Activated T-cell treated with anti-CD3 and anti-CD28 coated beads, Interleukin-2, amount 50 U/mL, for 24 hours (primary cell): ENCODE data around the gene BCL2L15.

Experiments
- DNase-seq: peaks from one replicate; pipeline ENCODE4 v3.0.0-alpha.2; 2020
- H3K27ac Mint-ChIP-seq: 2 replicates; pipeline ENCODE4 v1.8.0; 2020; ENCODE audit warnings: mild to moderate bottlenecking, mixed read lengths
- H3K27me3 Mint-ChIP-seq: 2 replicates; pipeline ENCODE4 v1.8.0; 2020; ENCODE audit warnings: mixed read lengths
- H3K36me3 Mint-ChIP-seq: 2 replicates; pipeline ENCODE4 v1.8.0; 2020; ENCODE audit warnings: low read depth, mixed read lengths
- H3K4me1 Mint-ChIP-seq: 2 replicates; pipeline ENCODE4 v1.8.0; 2020; ENCODE audit warnings: low read depth, mixed read lengths
- H3K4me3 Mint-ChIP-seq: 2 replicates; pipeline ENCODE4 v1.8.0; 2020; ENCODE audit warnings: mild to moderate bottlenecking, moderate library complexity, mixed read lengths
- H3K9me3 Mint-ChIP-seq: 2 replicates; pipeline ENCODE4 v1.8.0; 2020; ENCODE audit warnings: mixed read lengths

BCL2L15 gene

GRCh38 chr1:113836534-113836933 lies 50.8 kb downstream of the BCL2L15 start:
- no peak for DNase-seq
- peaks cover 5% of the 10 kb centered on the region for H3K4me1 Mint-ChIP-seq
- H3K9me3 Mint-ChIP-seq, result no peaks in the 10 kb centered on the region
- no peak overlapping the region for H3K4me3 Mint-ChIP-seq
- H3K36me3 Mint-ChIP-seq, result peaks cover 74% of the 10 kb centered on the region
- no peaks in the 10 kb centered on the region for H3K27me3 Mint-ChIP-seq
- H3K27ac Mint-ChIP-seq, result no peak overlapping the region

GRCh38 chr1:113835686-113836290 lies 51.6 kb downstream of the BCL2L15 start:
- Mint-ChIP-seq H3K27me3 (no peaks in the 10 kb centered on the region), H3K27ac (no peak overlapping the region), H3K9me3 (no peaks in the 10 kb centered on the region), H3K4me3 (no peak overlapping the region), H3K4me1 (peaks cover 5% of the 10 kb centered on the region), H3K36me3 (peaks cover 75% of the 10 kb centered on the region)
- DNase-seq, result no peak

GRCh38 chr1:113834716-113835115 lies 52.7 kb downstream of the BCL2L15 start:
- Mint-ChIP-seq H3K27me3 (no peaks in the 10 kb centered on the region), H3K4me1 (peaks cover 5% of the 10 kb centered on the region), H3K36me3 (peaks cover 73% of the 10 kb centered on the region), H3K27ac (no peak overlapping the region), H3K4me3 (no peak overlapping the region), H3K9me3 (no peaks in the 10 kb centered on the region)
- DNase-seq, result no peak
